ENCODE results near the gene CAMK2D. TPM values are rescaled to one million over a fixed set of nuclear protein-coding genes. Genes with fewer than 3 reads are reported as not detected.

CAMK2D gene
- total and polyA plus RNA-seq, 8 donors: 8.8 to 155 (median 64.5) TPM

GRCh38 chr4:113503691-113504090, 257.8 kb downstream of the CAMK2D start:
- TF ChIP-seq CTCF (IDR thresholded peaks at IDR 0.05): no peak
- no peak for TF ChIP-seq EP300 (IDR thresholded peaks at IDR 0.05)
- TF ChIP-seq POLR2AphosphoS5 (IDR thresholded peaks at IDR 0.05): no peak
- no peak for TF ChIP-seq POLR2A (IDR thresholded peaks at IDR 0.05)
- no peaks in the 10 kb centered on the region for H3K9me3 ChIP-seq
- no peak overlapping the region for H3K27ac ChIP-seq
- peaks cover 0 to 37% (median 23%) of the 10 kb centered on the region in 4 donors for H3K36me3 ChIP-seq
- no peaks in the 10 kb centered on the region for H3K27me3 ChIP-seq
- no peak for DNase-seq
- intact Hi-C loops (cut with DNase I; ENCODE audit: low total_unique reads): no loop called here
- no peak overlapping the region for H3K4me3 ChIP-seq
- peaks cover 0 to 11% (median 0%) of the 10 kb centered on the region in 4 donors for H3K4me1 ChIP-seq

- WGBS, 5 donors: 93 to 98% (median 96%) methylated on average over 3 of the region's 3 CpGs
- H3K27ac ChIP-seq: no peak overlapping the region
Observed at GRCh38 chr4:113502906-113503305, 258.6 kb downstream of the CAMK2D start.

GRCh38 chr4:113502476-113502875, 259.1 kb downstream of the CAMK2D start:
- Histone ChIP-seq H3K4me1 (peaks cover 0 to 11% (median 0%) of the 10 kb centered on the region in 4 donors), H3K36me3 (peaks cover 0 to 34% (median 23%) of the 10 kb centered on the region in 4 donors), H3K4me3 (no peak overlapping the region), H3K27ac (no peak overlapping the region), H3K9me3 (no peaks in the 10 kb centered on the region), H3K27me3 (no peaks in the 10 kb centered on the region)
- no peak for TF ChIP-seq CTCF (IDR thresholded peaks at IDR 0.05)
- TF ChIP-seq EP300 (IDR thresholded peaks at IDR 0.05): no peak
- TF ChIP-seq POLR2AphosphoS5 (IDR thresholded peaks at IDR 0.05): no peak
- DNase-seq: no peak
- WGBS, 5 donors: 92 to 100% (median 98%) methylated on average over 1 of the region's 1 CpG
- intact Hi-C loops (cut with DNase I; ENCODE audit: low total_unique reads): no loop called here

More at GRCh38 chr4:113502906-113503305, 258.6 kb downstream of the CAMK2D start:
- peaks cover 0 to 11% (median 0%) of the 10 kb centered on the region in 4 donors for H3K4me1 ChIP-seq
- H3K4me3 ChIP-seq: no peak overlapping the region
- peaks cover 0 to 33% (median 21%) of the 10 kb centered on the region in 4 donors for H3K36me3 ChIP-seq
- H3K9me3 ChIP-seq: no peaks in the 10 kb centered on the region
- DNase-seq: no peak
- TF ChIP-seq POLR2AphosphoS5 (IDR thresholded peaks at IDR 0.05) (no peak), CTCF (IDR thresholded peaks at IDR 0.05) (no peak), EP300 (IDR thresholded peaks at IDR 0.05) (no peak)
- no peaks in the 10 kb centered on the region for H3K27me3 ChIP-seq
- intact Hi-C loops (cut with DNase I; ENCODE audit: low total_unique reads): no loop called here

DNA sequence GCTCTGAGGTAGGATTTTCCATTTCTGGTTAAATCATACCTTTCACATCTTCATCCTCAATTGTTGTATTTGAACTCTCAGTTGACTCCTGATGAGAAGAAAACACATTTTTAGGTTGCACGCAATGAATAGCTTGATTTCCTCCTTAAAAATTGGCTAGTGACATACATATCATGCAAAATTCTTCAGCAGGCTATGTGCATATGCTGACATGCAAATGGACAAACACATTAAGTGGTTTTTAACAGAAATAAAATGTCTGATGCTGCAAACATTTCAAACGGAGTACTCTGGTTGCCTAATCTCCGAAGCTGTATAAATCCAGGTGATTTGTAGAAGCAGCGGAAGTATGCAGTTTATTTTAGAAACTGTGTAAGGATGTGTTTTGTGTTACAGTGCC, 261.1 kb downstream of the CAMK2D start:
- Histone ChIP-seq H3K4me3 (no peak overlapping the region), H3K36me3 (peaks cover 0 to 38% (median 25%) of the 10 kb centered on the region in 4 donors), H3K27me3 (no peaks in the 10 kb centered on the region), H3K27ac (no peak overlapping the region), H3K9me3 (no peaks in the 10 kb centered on the region), H3K4me1 (peaks cover 0 to 11% (median 0%) of the 10 kb centered on the region in 4 donors)
- no peak for DNase-seq
- intact Hi-C loops (cut with DNase I; ENCODE audit: low total_unique reads): no loop called here
- 88 to 95% (median 92%) methylated on average over 4 of the region's 4 CpGs for WGBS, 5 donors
- TF ChIP-seq POLR2AphosphoS5 (IDR thresholded peaks at IDR 0.05) (no peak), CTCF (IDR thresholded peaks at IDR 0.05) (no peak), EP300 (IDR thresholded peaks at IDR 0.05) (no peak), POLR2A (IDR thresholded peaks at IDR 0.05) (no peak)

All from stomach (tissue), 9 donors.